ENCODE measurements around the gene TMPRSS6.

TMPRSS6 gene

DNA sequence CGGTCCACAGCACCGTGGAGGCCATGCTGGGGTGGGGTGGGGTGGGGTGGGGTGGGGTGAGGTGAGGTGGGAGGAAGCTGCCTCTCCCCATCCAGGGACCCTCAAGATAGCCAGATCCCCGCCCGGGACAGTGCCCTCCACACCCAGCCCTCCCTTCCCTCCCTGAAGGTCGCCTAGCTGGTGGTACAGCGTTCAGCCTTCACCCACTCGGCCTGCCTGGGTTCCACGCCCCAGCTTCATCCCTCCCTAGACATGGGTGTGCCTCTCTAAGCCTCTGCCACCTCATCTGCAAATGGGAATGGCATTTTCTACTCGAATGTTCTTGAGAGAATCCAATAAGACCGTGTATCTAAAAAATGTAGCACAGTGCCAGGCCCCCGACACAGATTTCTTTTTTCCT lies 40.2 kb downstream of the TMPRSS6 start:
- no peak for TF ChIP-seq CTCF (IDR thresholded peaks at IDR 0.05; ENCODE audit: insufficient read depth, missing control alignments)
- FAIRE-seq (no peak), DNase-seq (ENCODE audit: insufficient read length, low spot score) (no peak)

DNA sequence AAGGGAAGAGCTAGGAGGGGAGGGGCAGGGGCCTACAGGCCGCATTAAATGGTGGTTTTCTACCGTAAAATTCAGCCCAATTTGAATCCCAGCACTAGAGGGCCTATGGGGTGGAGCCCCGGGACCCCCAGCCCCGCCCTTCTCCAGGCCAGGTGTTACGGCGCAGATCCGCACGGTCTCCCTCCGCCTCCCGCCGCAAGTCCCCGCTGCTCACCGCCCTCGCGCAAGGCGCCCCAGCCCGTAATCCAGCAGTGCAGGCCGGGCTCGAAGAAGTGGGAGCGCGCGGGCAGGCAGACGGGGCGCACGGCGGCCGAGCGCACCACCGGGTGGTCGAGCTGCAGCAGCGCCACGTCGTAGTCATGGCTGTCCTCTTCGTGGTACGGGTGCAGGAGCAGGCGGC lies 40.7 kb downstream of the TMPRSS6 start:
- no peak for FAIRE-seq
- TF ChIP-seq CTCF (IDR thresholded peaks at IDR 0.05; ENCODE audit: insufficient read depth, missing control alignments), result no peak
- DNase-seq (ENCODE audit: insufficient read length, low spot score), result no peak

GRCh38 chr22:37067428-37067827 lies 42.1 kb downstream of the TMPRSS6 start:
- no peak for TF ChIP-seq CTCF (IDR thresholded peaks at IDR 0.05; ENCODE audit: insufficient read depth, missing control alignments)
- no peak for FAIRE-seq
- DNase-seq (ENCODE audit: insufficient read length, low spot score), result no peak

DNA sequence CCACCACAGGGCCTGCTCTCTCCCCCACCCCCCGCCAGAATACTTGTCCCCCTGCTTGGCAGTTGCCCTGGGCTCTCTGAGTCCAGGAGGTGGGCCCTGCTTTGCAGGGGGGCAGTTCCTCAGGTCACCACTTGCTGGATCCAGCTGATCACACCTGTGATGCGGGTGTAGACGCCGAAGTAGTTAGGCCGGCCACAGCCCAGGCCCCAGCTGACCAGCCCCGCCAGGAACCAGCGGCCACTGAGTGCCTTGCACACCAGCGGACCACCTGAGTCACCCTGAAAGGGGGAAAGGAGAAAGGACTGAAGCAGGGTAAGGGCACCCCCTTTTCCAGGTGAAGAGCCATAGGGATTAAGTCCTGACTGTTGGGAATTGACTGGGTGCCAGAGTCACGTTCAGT lies 43.6 kb downstream of the TMPRSS6 start:
- FAIRE-seq, result no peak
- TF ChIP-seq CTCF (IDR thresholded peaks at IDR 0.05; ENCODE audit: insufficient read depth, missing control alignments), result no peak

GRCh38 chr22:37065180-37065579 lies 44.3 kb downstream of the TMPRSS6 start:
- FAIRE-seq (no peak), DNase-seq (ENCODE audit: insufficient read length, low spot score) (no peak)

More for the DNA sequence above, 43.6 kb downstream of the TMPRSS6 start:
- DNase-seq (ENCODE audit: insufficient read length, low spot score), result no peak

DNA sequence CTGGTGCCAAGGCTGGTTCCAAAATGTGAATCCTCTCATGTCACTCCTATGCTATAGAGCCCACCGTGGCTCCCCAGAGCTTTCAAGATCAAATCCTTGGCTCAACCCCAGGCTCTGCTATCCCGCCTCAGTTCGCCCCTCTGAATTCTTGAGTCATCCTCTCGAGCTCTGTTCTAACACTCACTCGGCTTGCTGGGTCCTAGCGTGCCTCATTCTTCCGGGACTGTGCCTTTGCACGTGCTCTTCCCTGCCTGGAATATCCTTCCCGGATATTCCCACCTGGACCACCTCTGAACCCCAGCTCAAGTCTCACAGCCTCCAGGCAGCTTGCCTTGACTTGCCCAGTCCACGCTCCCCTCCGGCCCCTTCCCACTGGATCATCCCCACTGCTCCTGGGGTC lies 45.0 kb downstream of the TMPRSS6 start:
- DNase-seq (ENCODE audit: insufficient read length, low spot score), result no peak
- TF ChIP-seq CTCF (IDR thresholded peaks at IDR 0.05; ENCODE audit: insufficient read depth, missing control alignments), result no peak
- FAIRE-seq, result no peak

More at GRCh38 chr22:37065180-37065579, 44.3 kb downstream of the TMPRSS6 start:
- no peak for TF ChIP-seq CTCF (IDR thresholded peaks at IDR 0.05; ENCODE audit: insufficient read depth, missing control alignments)

DNA sequence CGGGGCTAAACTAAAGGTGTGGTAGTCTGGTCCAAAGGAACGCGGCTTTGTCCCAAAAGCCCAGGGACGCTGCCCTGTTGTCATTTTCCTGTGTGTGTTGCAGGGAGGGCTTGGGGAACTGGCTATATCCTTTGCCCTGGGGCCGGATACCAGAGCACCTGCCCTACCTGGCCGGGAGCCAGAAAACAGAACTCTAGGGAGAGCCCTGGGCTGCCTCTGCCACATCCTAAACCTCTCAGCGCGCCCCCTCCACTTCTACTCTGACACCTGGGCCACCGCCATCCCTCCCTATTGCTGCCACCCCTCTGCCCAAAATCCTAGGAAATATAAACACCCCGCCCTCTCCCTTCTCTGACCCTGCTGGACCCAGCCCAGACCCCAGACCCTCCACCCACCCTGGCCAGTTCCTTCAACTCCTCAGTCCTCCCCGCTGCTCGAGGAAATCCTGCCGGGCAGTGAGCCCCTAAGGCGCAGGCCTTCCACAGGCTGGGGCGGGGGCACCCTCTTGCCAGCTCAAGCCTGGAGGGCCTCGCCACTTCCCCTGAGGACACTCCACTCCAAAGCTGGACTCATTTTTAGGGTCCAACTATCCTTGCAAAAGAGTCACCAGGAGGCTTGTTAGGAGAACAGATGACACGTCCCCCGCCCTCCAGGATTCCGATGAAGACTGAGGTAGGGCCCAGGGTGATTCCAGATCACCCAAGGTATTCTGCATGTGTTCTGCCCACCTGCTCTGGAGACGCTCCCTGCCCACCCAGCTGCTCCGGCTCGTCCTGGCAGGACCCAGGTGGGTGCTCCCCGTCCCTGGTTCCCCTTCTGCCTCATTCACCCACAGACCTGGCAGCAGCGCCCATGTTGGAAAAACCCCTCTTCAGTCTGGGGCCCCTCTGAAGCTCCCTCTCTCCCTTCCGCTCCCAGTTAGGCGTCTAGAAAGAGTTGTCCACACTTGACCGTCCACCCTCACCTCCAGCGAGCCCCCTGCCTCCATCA lies 45.8 kb downstream of the TMPRSS6 start:
- no peak for TF ChIP-seq CTCF (IDR thresholded peaks at IDR 0.05; ENCODE audit: insufficient read depth, missing control alignments)
- DNase-seq (ENCODE audit: insufficient read length, low spot score), result no peak
- FAIRE-seq, result no peak
